H9 (cell line): Measurements from ENCODE around the gene ARRB1. TPM values are rescaled to one million over a fixed set of nuclear protein-coding genes. Genes with fewer than 3 reads are reported as not detected.

ENCODE experiments used
- DNase-seq: peaks from one replicate; pipeline ENCODE4 v3.0.0-alpha.2; 2017
- H2AFZ ChIP-seq: one replicate; pipeline ENCODE4 v1.6.1; 2013; ENCODE audit warnings: mild to moderate bottlenecking, low read length, control low read depth, moderate library complexity
- H2AK5ac ChIP-seq: 2 replicates; pipeline ENCODE4 v1.6.1; 2013; ENCODE audit warnings: low read length, control low read depth, mixed read lengths; ENCODE audit not compliant: insufficient read length
- H2BK120ac ChIP-seq: one replicate; pipeline ENCODE4 v1.6.1; 2013; ENCODE audit warnings: low read depth, mild to moderate bottlenecking, low read length, control low read depth, inconsistent platforms; ENCODE audit not compliant: poor library complexity, severe bottlenecking
- H2BK12ac ChIP-seq: 2 replicates; pipeline ENCODE4 v1.6.1; 2013; ENCODE audit warnings: low read length, control low read depth, mixed read lengths, low read depth; ENCODE audit not compliant: insufficient read length
- H2BK15ac ChIP-seq: 2 replicates; pipeline ENCODE4 v1.6.1; 2013; ENCODE audit warnings: low read depth, low read length, control low read depth
- H2BK20ac ChIP-seq: one replicate; pipeline ENCODE4 v1.6.1; 2013; ENCODE audit warnings: low read depth, mild to moderate bottlenecking, low read length, control low read depth, inconsistent platforms; ENCODE audit not compliant: poor library complexity, severe bottlenecking
- H2BK5ac ChIP-seq: 2 replicates; pipeline ENCODE4 v1.6.1; 2013; ENCODE audit warnings: low read length, control low read depth, mixed read lengths; ENCODE audit not compliant: insufficient read length
- H3K14ac ChIP-seq: 2 replicates; pipeline ENCODE4 v1.6.1; 2013; ENCODE audit warnings: low read length, control low read depth; ENCODE audit not compliant: insufficient read depth
- H3K18ac ChIP-seq: 2 replicates; pipeline ENCODE4 v1.6.1; 2013; ENCODE audit warnings: low read depth, mild to moderate bottlenecking, mixed read lengths, low read length, control low read depth; ENCODE audit not compliant: insufficient read length
- H3K23ac ChIP-seq: 2 replicates; pipeline ENCODE4 v1.6.1; 2013; ENCODE audit warnings: low read length, control low read depth, mixed read lengths, low read depth; ENCODE audit not compliant: insufficient read length
- H3K23me2 ChIP-seq: 2 replicates; pipeline ENCODE4 v1.6.1; 2013; ENCODE audit warnings: low read depth, mild to moderate bottlenecking, mixed read lengths, low read length, control low read depth; ENCODE audit not compliant: insufficient read length, poor library complexity, severe bottlenecking
- H3K27ac ChIP-seq: 2 replicates; pipeline ENCODE4 v1.5.1; 2013; ENCODE audit warnings: low read length, control low read depth, mixed read lengths, low read depth; ENCODE audit not compliant: insufficient read length
- H3K27me3 ChIP-seq: 2 replicates; pipeline ENCODE4 v1.6.1; 2013; ENCODE audit warnings: low read length, control low read depth, inconsistent platforms; ENCODE audit not compliant: insufficient read depth
- H3K4ac ChIP-seq: 2 replicates; pipeline ENCODE4 v1.6.1; 2013; ENCODE audit warnings: low read depth, mild to moderate bottlenecking, control low read depth, inconsistent platforms, low read length, moderate library complexity
- H3K4me1 ChIP-seq: 2 replicates; pipeline ENCODE4 v1.6.1; 2013; ENCODE audit warnings: low read length, control low read depth, inconsistent platforms; ENCODE audit not compliant: insufficient read depth
- H3K4me2 ChIP-seq: 2 replicates; pipeline ENCODE4 v1.6.1; 2013; ENCODE audit warnings: low read length, control low read depth, mixed read lengths; ENCODE audit not compliant: insufficient read length, insufficient read depth
- H3K56ac ChIP-seq: 2 replicates; pipeline ENCODE4 v1.6.1; 2013; ENCODE audit warnings: low read depth, mild to moderate bottlenecking, mixed read lengths, low read length, control low read depth; ENCODE audit not compliant: insufficient read length
- H3K79me1 ChIP-seq: 2 replicates; pipeline ENCODE4 v1.6.1; 2013; ENCODE audit warnings: low read depth, mild to moderate bottlenecking, moderate library complexity, low read length, control low read depth, inconsistent platforms; ENCODE audit not compliant: insufficient read depth, poor library complexity, severe bottlenecking
- H3K79me2 ChIP-seq: 2 replicates; pipeline ENCODE4 v1.6.1; 2013; ENCODE audit warnings: low read length, control low read depth, inconsistent platforms; ENCODE audit not compliant: insufficient read depth
- H3K9ac ChIP-seq: 2 replicates; pipeline ENCODE4 v1.6.1; 2013; ENCODE audit warnings: low read length, control low read depth, mixed read lengths; ENCODE audit not compliant: insufficient read length; ENCODE audit errors: extremely low read depth
- H3K9me3 ChIP-seq: one replicate; pipeline ENCODE4 v1.6.1; 2013; ENCODE audit warnings: low read depth, low read length, inconsistent platforms; ENCODE audit not compliant: control insufficient read depth
- H3T11ph ChIP-seq: one replicate; pipeline ENCODE4 v1.6.1; 2013; ENCODE audit warnings: mild to moderate bottlenecking, low read length, control low read depth, inconsistent platforms
- H4K20me1 ChIP-seq: one replicate; pipeline ENCODE4 v1.6.1; 2013; ENCODE audit not compliant: control insufficient read depth, insufficient read length, insufficient read depth
- H4K5ac ChIP-seq: 2 replicates; pipeline ENCODE4 v1.6.1; 2013; ENCODE audit warnings: low read depth, mild to moderate bottlenecking, mixed read lengths, low read length, control low read depth; ENCODE audit not compliant: insufficient read length
- H4K8ac ChIP-seq: replicated peaks from 2 replicates; pipeline ENCODE4 v1.6.1; 2013; ENCODE audit warnings: low read length, control low read depth, mixed read lengths, low read depth; ENCODE audit not compliant: insufficient read length
- H4K91ac ChIP-seq: 2 replicates; pipeline ENCODE4 v1.6.1; 2013; ENCODE audit warnings: low read depth, mild to moderate bottlenecking, moderate library complexity, mixed read lengths, low read length, control low read depth; ENCODE audit not compliant: insufficient read length
- H3K27ac Mint-ChIP-seq, 3 experiments: 2 replicates in 2 of 3; 3 replicates in 1 of 3; pipeline ENCODE4 v1.8.0; 2020 to 2021; ENCODE audit warnings: mixed read lengths in 3 of 3, mild to moderate bottlenecking in 1 of 3, moderate library complexity in 1 of 3
- H3K27me3 Mint-ChIP-seq: 2 replicates; pipeline ENCODE4 v1.8.0; 2021; ENCODE audit warnings: low read depth, mild to moderate bottlenecking, moderate library complexity, mixed read lengths
- H3K36me3 Mint-ChIP-seq, 3 experiments: 2 replicates in 2 of 3; 3 replicates in 1 of 3; pipeline ENCODE4 v1.8.0; 2020 to 2021; ENCODE audit warnings: low read depth in 3 of 3, mixed read lengths in 3 of 3; ENCODE audit not compliant: insufficient read depth in 1 of 3
- H3K4me1 Mint-ChIP-seq, 2 experiments: 2 replicates each; pipeline ENCODE4 v1.8.0; 2020; ENCODE audit warnings: mixed read lengths in 2 of 2
- H3K4me3 Mint-ChIP-seq, 2 experiments: 2 replicates in 1 of 2; 3 replicates in 1 of 2; pipeline ENCODE4 v1.8.0; 2020 to 2021; ENCODE audit warnings: mild to moderate bottlenecking in 2 of 2, mixed read lengths in 2 of 2, moderate library complexity in 1 of 2
- H3K9me3 Mint-ChIP-seq, 2 experiments: 2 replicates in 1 of 2; 3 replicates in 1 of 2; pipeline ENCODE4 v1.8.0; 2020; ENCODE audit warnings: mild to moderate bottlenecking in 2 of 2, mixed read lengths in 2 of 2, moderate library complexity in 1 of 2
- CTCF ChIP-seq: fragments of 200-600 bp; sonication (generic); conservative IDR thresholded peaks from 3 replicates; pipeline ENCODE4 v1.8.0; 2021; ENCODE audit warnings: antibody characterized with exemption, mild to moderate bottlenecking
- WGBS: extraction: QIAGEN DNeasy Blood & Tissue Kit; methylation state at CpG from one replicate; pipeline ENCODE4 v1.1.7; 2013; ENCODE audit warnings: missing lambda C conversion rate, low lambda C conversion rate, mixed read lengths; ENCODE audit not compliant: insufficient read length; ENCODE audit errors: extremely low coverage; 5-methylcytosine and 5-hydroxymethylcytosine counted together
- total RNA-seq: library from RNA; stranded (reverse); gene quantifications from 2 replicates; pipeline ENCODE4 v1.2.1, GENCODE V29; 2021

Gene ARRB1
- total RNA-seq, 1 experiment from 2014 or later, result 20.6 TPM

GRCh38 chr11:75239531-75240290, 111.8 kb downstream of the ARRB1 start:
- Mint-ChIP-seq H3K36me3 (no peaks in the 10 kb centered on the region; a peak in 1 of 7 replicates), H3K4me1 (peaks cover 24 to 44% of the 10 kb centered on the region in 2 experiments), H3K9me3 (no peaks in the 10 kb centered on the region), H3K4me3 (peak overlapping the region; percentile 67 to 87), H3K27ac (no peak overlapping the region), H3K27me3 (peaks cover 62% of the 10 kb centered on the region)
- no CpG with 5 or more reads among the region's 10 CpGs for WGBS
- H3K27ac ChIP-seq, result no peak overlapping the region
- H3K27me3 ChIP-seq, result peaks cover 20% of the 10 kb centered on the region; the same call in 1 of the 2 replicates
- no peak overlapping the region for H2BK15ac ChIP-seq
- H2BK5ac ChIP-seq, result no peak overlapping the region
- H3K56ac ChIP-seq, result no peak overlapping the region
- no peak overlapping the region for H2BK20ac ChIP-seq
- H3T11ph ChIP-seq, result no peak overlapping the region
- no peak overlapping the region for H3K23ac ChIP-seq
- H2AFZ ChIP-seq, result no peak overlapping the region
- TF ChIP-seq CTCF, result no peak
- H2BK120ac ChIP-seq, result no peak overlapping the region
- H3K4me1 ChIP-seq, result peaks cover 5% of the 10 kb centered on the region
- H3K79me1 ChIP-seq, result no peaks in the 10 kb centered on the region
- H2BK12ac ChIP-seq, result no peak overlapping the region
- no peak overlapping the region for H3K18ac ChIP-seq
- no peak overlapping the region for H4K8ac ChIP-seq
- DNase-seq, result no peak
- H3K4ac ChIP-seq, result no peak overlapping the region
- peak overlapping the region; percentile 59 for H3K4me2 ChIP-seq
- H4K91ac ChIP-seq, result no peak overlapping the region
- H4K5ac ChIP-seq, result no peak overlapping the region
- H3K79me2 ChIP-seq, result 0 out of 2 replicates have a peak, but pooled peaks cover 2% of the 10 kb centered on the region
- H2AK5ac ChIP-seq, result no peak overlapping the region
- no peaks in the 10 kb centered on the region for H3K9me3 ChIP-seq
- peaks cover 10% of the 10 kb centered on the region for H3K23me2 ChIP-seq
- no peaks in the 10 kb centered on the region for H4K20me1 ChIP-seq
- no peak overlapping the region for H3K14ac ChIP-seq
- H3K9ac ChIP-seq, result no peak overlapping the region
